Measurements from ENCODE around the gene PTTG2. TPM values are rescaled to one million over a fixed set of nuclear protein-coding genes. Genes with fewer than 3 reads are reported as not detected.
"Not testable (repeated sequence)": the region's sequence is repeated elsewhere in the genome, so short reads cannot be mapped to it uniquely, and the experiment has no call there.

The PTTG2 gene
- 1 to 10 TPM in 1 of 3 donors, under 1 TPM in 1, not detected in 1; 0.77 to 2.5 TPM for total RNA-seq
- long read RNA-seq, donor 1: 0 reads
- long read RNA-seq, donor 2: 0 reads

DNA sequence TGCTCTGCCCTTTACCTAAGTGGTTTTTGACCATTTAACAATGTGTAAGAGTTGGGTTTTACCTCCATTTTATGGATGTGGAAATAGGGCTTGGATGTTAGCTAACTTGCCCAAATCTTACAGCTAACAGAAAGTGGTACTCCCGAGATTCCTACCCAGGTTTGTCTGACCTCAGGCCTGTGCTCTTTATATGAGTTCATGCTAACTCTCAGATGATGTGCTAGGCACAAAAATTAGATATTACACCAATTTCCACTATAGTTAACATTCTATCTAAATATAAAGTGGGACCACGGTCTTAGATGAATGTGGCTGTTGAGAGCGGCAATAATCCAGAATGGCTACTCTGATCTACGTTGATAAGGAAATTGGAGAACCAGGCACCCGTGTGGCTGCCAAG, at the start of gene PTTG2:
PTTG2 (plus strand) TSS at position 301 of the 400 bp plus-strand sequence; CDS start at position 338, 37 bp downstream.
- no peak for ATAC-seq
- no peaks in the 10 kb centered on the region for H3K4me1 ChIP-seq (ENCODE audit: low read depth)
- H3K9me3 ChIP-seq: no peaks in the 10 kb centered on the region
- no peaks in the 10 kb centered on the region for H3K36me3 ChIP-seq (ENCODE audit: low read depth)
- intact Hi-C loops (cut with DNase I, micrococcal nuclease): no loop called here
- no peak within 1 kb of the TSS for H3K4me3 ChIP-seq
- TF ChIP-seq, protein P1, sequence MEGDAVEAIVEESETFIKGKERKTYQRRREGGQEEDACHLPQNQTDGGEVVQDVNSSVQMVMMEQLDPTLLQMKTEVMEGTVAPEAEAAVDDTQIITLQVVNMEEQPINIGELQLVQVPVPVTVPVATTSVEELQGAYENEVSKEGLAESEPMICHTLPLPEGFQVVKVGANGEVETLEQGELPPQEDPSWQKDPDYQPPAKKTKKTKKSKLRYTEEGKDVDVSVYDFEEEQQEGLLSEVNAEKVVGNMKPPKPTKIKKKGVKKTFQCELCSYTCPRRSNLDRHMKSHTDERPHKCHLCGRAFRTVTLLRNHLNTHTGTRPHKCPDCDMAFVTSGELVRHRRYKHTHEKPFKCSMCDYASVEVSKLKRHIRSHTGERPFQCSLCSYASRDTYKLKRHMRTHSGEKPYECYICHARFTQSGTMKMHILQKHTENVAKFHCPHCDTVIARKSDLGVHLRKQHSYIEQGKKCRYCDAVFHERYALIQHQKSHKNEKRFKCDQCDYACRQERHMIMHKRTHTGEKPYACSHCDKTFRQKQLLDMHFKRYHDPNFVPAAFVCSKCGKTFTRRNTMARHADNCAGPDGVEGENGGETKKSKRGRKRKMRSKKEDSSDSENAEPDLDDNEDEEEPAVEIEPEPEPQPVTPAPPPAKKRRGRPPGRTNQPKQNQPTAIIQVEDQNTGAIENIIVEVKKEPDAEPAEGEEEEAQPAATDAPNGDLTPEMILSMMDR (IDR thresholded peaks at IDR 0.05): no peak
- no peak for DNase-seq

DNA sequence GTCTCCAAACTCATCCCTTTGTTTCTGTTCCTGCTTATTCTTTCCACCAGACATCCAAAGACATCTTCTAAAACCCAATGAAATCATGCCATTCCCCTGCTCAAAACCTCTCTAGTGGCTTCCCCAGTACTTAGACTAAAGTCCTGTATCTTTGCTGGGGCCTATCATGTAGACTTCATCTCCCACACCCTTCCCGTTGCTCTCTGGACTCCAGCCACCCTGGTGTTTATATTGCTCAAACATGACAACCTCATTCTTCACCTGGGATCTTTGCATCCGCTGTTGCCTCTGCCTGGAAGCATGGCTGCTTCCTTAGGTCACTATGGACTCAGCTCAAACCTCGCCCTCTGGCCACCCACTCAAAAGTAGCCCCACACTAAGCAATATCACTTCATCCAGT, 45.7 kb upstream of the PTTG2 start:
- DNase-seq (no peak), ATAC-seq (no peak)
- H3K4me1 ChIP-seq (ENCODE audit: low read depth): no peaks in the 10 kb centered on the region
- no peaks in the 10 kb centered on the region for H3K36me3 ChIP-seq (ENCODE audit: low read depth)
- TF ChIP-seq, protein P1 (IDR thresholded peaks at IDR 0.05): no peak
- H3K9me3 ChIP-seq: no peaks in the 10 kb centered on the region
- H3K4me3 ChIP-seq: no peak overlapping the region
- intact Hi-C loops (cut with DNase I, micrococcal nuclease): no loop called here

DNA sequence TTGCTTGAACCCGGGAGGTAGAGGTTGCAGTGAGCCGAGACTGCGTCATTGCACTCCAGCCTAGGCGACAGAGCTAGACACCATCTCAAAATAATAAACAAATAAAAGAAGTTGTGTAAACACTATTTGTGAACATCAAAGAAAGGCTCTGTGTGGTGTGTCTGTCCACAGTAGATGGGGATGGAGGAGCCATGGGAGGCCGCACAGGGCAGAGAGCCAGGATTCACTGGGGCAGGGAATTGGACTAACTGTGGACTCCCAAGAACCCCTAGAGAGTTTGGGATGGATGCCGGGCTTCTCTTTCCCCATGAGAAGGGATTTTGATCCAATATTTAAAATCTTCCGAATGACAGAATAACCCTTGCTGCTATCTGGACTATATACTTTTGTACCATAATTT, 42.8 kb upstream of the PTTG2 start:
- TF ChIP-seq, protein P1 (IDR thresholded peaks at IDR 0.05): no peak
- H3K4me3 ChIP-seq: no peak overlapping the region
- ATAC-seq (no peak), DNase-seq (no peak)
- no peaks in the 10 kb centered on the region for H3K36me3 ChIP-seq (ENCODE audit: low read depth)
- no peaks in the 10 kb centered on the region for H3K9me3 ChIP-seq
- intact Hi-C loops (cut with DNase I, micrococcal nuclease): no loop called here
- H3K4me1 ChIP-seq (ENCODE audit: low read depth): no peaks in the 10 kb centered on the region

DNA sequence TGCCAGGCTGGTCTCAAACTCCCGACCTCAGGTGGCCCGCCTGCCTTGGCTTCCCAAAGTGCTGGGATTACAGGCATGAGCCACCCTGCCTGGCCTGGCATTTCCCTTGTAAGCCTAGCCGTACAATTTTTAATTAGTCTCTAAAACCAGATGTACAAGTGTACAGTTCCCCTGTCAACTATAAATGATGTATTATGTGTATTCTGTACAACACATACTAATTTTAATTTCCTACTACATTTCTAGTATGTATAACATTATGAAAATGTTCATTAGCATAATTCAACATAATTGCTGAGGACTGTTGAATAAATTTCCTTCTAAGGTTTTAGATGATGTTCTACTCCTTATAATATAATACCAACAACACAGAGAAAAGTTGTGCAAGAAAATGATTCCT, 41.5 kb upstream of the PTTG2 start:
- intact Hi-C loops (cut with DNase I, micrococcal nuclease): no loop called here
- DNase-seq: no peak
- H3K4me1 ChIP-seq (ENCODE audit: low read depth): no peaks in the 10 kb centered on the region

DNA sequence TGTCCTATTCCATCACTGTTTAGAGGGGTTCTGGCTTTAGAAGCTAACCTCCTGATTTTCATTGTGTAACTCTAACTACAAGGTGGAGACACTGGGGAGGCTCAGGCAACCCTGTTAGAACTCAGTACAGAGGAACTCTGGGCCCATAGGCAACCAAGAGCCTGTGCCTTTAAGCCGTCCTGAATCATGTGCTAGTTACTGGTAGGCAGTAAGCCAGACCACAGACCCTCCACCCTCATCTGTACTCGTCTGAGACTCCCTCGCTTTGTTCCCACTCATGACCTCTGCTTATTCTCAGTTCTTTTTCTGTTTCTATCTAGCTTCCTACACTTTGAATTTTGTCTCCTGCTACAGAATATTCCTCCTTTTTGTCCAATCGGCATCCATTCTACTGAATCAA, 37.9 kb upstream of the PTTG2 start:
- intact Hi-C loops (cut with DNase I, micrococcal nuclease): no loop called here
- peak; percentile 29 for ATAC-seq

More for the DNA sequence above, 41.5 kb upstream of the PTTG2 start:
- no peak for ATAC-seq
- H3K36me3 ChIP-seq (ENCODE audit: low read depth): no peaks in the 10 kb centered on the region
- H3K4me3 ChIP-seq: no peak overlapping the region
- no peaks in the 10 kb centered on the region for H3K9me3 ChIP-seq
- TF ChIP-seq, protein P1 (IDR thresholded peaks at IDR 0.05): no peak

DNA sequence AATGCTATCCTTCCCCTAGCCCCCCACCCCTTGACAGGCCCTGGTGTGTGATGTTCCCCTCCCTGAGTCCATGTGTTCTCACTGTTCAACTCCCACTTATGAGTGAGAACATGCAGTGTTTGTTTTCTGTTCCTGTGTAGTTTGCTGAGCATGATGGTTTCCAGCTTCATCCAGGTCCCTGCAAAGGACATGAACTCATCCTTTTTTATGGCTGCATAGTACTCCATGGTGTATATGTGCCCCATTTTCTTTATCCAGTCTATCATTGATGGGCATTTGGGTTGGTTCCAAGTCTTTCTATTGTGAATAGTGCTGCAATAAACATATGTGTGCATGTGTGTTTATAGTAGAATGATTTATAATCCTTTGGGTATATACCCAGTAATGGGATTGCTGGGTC, 37.1 kb upstream of the PTTG2 start:
- H3K4me1 ChIP-seq (ENCODE audit: low read depth); intact Hi-C loops (cut with DNase I, micrococcal nuclease); ATAC-seq; H3K36me3 ChIP-seq (ENCODE audit: low read depth); H3K4me3 ChIP-seq; DNase-seq; H3K9me3 ChIP-seq: not testable (repeated sequence)

More for the DNA sequence above, 37.9 kb upstream of the PTTG2 start:
- no peaks in the 10 kb centered on the region for H3K9me3 ChIP-seq
- H3K4me1 ChIP-seq (ENCODE audit: low read depth): no peaks in the 10 kb centered on the region
- no peak overlapping the region for H3K4me3 ChIP-seq
- TF ChIP-seq, protein P1 (IDR thresholded peaks at IDR 0.05): no peak
- no peak for DNase-seq
- H3K36me3 ChIP-seq (ENCODE audit: low read depth): no peaks in the 10 kb centered on the region
